ENCODE results near the gene GRM7.

GRM7 gene

DNA sequence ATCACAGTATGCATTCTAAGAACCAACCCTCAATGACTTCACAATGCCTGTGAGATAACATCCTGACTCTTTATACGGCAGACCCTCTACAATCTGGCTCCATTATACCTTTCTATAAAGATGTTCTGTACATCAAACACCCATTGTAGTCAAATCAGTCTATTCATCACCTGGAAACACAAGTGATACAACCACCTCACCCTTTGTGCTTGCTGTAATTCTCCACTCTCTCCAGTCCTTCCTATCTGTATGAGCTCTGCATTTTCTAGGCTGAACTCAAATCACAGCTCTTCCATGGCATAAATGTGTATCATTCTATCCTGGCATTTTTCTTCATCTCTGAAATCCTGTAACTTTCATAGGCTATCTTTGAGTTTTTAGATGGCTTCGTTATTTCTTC is 539.4 kb downstream of the GRM7 start:
- DNase-seq (ENCODE audit: low spot score): no peak

DNA sequence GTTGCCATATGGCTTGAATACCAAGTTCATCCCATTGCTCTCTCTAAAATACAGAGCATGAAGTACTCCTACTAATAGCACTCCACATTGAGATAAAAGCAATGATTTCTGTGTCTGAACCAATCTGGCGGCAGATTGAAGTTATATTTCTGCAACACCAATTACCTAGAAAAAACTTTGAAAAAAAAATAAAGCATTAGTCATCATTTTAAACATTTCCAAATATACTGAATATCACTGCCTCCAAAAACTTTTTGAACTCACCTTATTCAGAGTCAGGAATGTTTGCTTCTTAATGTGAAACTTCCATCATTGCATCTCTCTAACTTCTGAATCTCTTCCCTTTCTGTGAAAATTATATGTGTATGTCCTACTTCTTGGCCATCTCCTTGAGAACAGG is 540.5 kb downstream of the GRM7 start:
- DNase-seq (ENCODE audit: low spot score): no peak

DNA sequence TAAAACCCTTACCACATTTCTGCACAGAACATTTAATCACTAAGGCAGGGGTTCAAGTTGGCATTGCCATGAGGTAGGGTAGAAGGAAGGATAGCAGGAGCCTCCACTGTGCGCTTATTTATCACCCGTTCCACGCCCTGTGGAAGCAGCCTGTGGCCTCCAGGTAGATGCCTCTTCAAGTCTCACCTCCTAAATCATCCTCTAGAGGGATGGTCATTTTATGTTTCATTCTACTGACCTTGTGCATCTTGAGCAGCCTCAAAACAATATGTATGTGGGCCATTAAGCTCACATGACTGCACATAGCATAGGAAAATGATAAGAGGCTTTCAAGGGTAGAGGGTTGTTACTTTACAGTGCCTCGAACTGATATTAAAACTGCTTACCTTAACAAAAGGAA is 546.2 kb downstream of the GRM7 start:
- no peak for DNase-seq (ENCODE audit: low spot score)

DNA sequence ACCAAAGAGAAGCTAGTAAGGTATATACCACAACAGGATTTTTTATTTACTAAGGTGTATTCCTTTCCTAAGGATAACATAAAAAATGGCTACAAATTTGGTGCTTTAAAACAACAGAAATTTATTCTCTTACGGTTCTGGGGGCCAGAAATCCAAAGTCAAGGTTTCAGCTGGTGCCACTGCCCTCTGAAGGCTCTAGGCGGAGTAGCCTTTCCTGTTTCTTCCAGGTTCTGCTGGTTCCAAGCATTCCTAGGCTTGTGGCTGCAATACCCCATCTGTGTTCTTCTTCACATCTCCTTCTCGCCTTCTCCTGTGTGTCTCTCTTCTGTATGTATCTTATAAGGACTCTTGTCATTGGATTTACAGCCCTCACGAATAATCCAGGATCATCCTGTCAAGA is 549.9 kb downstream of the GRM7 start:
- DNase-seq (ENCODE audit: low spot score): no peak

DNA sequence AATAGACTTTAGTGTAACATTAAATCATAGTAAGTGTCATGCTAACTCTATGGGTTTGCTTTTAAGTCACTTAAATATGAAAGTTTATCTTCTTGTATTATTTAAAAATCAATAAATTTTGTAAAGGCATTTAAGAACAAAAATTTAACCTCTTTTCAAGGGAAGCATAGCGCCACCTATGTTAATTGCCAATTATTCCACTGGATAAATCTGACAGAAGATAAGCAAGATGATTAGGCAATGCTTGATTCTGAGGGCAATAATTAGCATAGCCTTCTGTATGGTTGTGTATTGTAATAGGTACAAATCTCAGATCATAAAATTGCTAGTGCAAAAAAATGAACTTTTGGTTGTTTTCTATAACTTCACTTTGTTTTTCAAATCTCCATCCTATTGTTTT is 560.1 kb downstream of the GRM7 start:
- no peak for DNase-seq (ENCODE audit: low spot score)

DNA sequence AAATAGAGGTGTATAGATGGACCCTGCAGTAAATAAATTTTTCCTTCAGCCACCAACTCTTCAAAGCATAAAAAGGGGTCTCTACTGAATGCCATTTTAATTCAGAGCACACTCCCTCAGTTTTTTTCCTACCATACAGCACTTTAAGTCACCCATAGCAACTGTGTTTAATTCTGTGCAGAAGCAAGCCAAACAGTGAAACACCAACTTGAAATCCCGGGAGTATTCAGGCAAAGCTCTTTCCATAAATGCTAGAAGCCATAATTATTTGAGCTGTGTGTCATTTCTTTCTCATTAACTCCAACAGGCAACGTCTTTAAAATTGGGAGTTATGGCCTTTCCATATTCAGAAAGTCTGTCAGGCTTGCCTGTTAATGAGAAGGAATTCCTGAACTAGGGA is 562.1 kb downstream of the GRM7 start:
- no peak for DNase-seq (ENCODE audit: low spot score)

DNA sequence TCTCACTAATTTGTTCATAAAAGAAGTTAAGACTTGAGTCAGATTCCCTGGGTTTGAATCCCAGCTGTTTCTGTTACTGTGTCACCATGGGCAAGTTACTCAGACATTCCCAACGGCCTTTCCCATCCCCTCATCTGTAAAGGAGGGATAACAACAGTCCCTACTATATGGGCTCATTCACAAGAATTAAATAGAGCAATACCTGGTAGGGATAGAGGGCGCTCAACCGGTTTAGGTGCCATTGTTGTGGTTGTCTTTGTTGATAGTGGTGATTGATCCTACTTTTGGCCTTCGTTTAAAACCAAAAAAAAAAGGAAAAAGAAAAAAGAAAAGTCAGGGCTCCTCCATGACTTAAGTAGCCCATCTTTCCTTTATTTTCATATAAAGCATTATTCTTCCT is 563.1 kb downstream of the GRM7 start:
- no peak for DNase-seq (ENCODE audit: low spot score)

DNA sequence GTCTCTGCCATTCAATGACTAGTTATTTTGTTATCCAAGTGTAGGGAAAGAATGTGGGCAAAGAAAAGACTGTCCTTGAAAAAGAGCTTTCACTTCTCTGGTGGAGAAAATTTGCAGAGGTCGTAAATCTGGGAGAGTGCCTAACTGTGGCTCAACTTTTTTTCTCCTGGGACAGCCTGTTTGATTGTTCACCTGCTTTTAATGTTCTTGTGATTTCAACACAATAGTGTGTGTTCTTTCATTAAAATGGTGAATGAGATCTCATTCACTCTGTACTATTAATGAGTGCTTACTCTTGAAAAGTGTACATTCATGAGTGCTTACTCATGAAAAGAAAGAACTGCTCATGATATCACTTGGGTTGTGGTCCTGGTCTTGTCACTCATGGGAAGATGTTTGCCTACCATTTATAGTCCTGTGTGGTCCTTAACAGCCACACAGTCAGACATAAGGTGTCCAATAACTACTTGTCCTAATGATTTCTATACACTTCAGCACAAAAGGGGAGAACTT is 567.3 kb downstream of the GRM7 start:
- DNase-seq (ENCODE audit: low spot score): no peak

DNA sequence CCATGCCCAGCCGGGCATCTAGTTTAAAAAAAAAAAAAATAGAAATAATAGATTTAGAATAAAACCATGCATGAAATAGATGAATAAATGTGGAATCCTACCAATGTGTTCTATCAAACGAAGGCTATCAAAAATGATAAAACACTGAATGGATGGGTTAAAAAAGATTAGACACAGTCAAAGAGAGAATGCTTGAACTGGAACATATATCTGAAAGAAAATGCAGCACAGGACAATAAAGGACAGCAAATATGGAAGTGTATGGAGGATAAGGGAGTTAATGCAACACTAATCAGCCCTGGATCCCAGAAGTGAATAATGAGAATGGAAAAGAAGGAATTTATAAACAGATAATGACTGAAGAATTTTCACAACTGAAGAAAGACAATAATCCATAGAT is 571.7 kb downstream of the GRM7 start:
- no peak for DNase-seq (ENCODE audit: low spot score)

DNA sequence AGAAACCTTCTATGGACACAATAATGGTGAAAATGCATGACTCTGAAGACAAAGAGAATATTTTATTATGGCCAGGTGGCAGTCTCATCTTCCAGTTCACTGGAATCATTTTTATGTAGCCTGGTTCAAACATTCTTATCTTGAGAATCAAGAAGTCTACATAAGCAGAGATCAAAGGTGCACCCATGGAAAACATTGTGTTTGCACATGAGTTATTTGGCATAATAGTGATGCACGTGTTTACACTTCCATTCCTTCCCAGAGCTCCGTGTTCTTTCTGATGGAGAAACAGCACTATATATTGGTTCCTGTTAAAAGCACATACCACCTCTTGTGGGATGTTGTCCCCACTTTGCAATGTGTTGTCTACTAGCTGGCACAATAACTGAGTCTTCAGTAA is 572.2 kb downstream of the GRM7 start:
- DNase-seq (ENCODE audit: low spot score): no peak

DNA sequence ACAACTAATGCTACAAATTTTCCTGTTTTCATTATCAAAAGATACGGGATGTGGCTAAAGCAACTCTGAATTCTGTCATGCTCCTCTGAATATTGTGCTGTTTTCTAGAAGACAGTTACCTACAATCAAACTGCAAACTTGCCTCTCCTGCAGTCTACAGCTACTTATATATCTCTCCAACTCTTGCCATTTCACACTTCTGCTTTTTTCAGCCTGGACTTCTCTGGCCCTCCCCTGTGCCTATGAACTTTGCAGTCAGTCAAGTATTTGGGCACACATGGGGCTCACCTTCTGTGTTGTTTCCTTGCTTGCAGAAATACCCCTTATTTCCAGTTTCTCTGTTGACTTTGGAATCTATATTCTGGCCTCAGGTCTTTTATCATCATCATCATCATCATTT is 575.6 kb downstream of the GRM7 start:
- no peak for DNase-seq (ENCODE audit: low spot score)

DNA sequence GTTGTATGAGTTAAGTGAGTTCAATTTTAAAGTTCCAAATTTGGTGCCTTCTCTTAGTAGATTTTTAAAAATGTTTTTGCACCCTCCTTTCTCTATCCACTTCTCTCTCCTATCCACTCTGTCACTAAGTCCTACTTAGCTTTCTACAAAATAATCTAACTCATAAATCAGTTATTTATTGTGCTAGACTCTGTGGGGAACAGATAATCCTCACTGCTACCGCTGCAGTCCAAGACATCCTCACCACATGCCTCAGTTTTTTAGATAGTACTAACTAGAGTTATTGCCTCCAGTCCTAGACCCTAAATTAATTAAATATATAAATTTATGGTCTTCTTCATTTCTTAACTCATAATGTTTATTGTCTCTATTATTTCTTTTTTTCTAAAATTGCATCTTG is 576.3 kb downstream of the GRM7 start:
- DNase-seq (ENCODE audit: low spot score): no peak

DNA sequence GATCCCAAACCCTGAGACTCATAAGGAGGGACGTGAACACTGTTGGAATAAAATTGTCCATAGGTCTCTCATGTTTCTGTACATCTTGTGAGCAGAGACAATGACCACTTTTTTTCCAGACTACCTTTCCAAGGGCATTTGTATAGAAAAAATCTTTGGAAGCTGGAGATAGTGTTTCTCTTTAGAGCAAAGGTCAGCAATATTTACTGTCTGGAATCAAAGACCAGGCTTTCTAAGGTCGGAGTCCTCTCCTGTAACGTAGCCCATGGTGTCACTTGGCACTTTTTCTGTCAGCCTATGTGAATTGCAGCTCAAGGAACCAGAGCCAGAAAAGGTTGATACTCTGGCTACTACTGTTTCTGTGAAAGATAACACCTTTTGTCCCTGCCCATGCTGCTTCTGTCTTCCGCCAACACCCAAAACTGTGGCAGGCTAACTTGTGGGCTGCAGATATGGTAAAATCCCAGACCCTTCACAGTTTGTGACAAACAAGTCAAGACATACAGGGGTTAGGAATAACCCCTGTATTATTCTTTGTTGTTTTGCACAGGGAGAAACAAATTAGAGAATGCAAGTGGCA is 578.3 kb downstream of the GRM7 start:
- no peak for DNase-seq (ENCODE audit: low spot score)

DNA sequence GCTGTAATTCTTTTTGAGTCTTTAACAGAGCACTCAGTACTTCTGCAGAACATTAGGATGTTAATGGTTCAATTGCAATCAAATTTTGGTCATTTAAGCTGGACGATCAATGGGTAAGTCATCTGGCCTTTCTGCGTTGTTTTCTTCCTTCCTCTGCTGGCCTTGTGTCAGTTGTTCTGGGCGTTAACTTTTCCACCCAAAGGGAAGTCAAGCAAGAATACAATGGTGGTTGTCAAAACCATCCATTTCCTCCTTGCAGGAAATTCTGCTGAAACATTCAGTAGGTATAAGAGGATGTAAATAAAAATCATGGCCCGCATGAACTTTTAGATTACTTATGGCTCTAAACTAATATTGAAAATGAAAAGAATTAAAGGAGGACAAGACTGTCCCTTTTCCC is 584.0 kb downstream of the GRM7 start:
- DNase-seq (ENCODE audit: low spot score): no peak

DNA sequence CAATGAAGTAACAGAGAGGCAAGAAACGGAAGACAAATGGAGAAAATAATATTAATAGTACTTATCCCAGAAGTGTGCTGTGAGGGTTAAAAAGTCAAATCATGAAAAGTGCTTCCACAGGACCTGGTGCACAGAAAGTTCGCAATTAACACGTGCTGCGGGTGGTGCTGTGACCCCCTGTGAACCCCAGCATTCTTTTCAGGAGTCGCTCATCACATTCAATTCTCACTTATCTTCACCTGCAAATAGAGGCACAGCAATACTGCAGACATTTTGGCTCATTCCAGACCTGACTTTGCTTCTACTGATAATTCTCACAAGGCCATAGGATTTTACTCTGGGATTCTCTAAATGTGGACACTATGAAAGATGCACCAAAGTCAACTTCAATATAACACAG is 584.4 kb downstream of the GRM7 start:
- DNase-seq (ENCODE audit: low spot score): no peak

DNA sequence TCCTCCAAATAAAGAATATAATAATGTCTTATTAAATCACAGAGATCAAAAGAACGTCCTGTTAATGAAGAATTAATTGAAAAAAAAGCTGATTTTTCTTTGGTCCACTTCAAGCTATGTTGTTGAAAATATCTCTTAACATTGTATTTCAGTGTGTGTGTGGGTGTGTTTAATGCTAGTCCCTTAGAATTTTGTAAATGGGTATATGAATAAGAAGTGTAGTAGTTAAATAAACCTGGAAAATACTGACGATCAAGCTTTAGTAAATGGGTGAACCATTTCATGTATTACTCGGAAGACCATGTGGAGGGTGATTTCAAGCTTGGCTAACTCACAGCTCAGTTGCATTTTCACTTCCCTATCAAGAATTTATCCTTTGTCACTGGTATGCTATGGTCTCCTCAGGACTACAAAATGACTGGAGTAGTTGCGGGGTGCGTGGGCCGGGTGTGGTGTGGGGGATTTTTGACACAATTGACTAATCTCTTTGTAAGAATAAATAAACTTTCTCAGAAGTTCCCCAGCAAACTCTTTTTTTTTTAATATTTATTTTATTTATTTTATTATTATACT is 586.4 kb downstream of the GRM7 start:
- DNase-seq (ENCODE audit: low spot score): no peak

DNA sequence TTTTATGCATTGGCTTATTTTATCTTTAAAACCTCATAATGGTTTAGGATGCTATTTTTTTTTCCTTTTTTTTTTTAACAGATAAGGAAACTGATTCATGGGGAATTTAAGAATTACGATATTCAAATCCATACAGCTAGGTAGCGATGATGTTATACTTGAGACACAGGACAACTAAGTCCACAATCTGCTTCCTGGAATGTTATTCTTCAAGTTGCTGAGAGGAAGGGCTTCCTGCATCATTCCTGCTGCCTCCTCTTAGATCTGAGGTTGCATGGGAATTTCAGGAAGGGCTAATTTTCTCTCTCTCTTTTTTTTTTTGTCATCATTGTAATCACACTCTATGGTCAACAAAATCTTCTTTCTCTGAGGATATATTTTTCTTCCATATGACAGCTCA is 595.5 kb downstream of the GRM7 start:
- DNase-seq (ENCODE audit: low spot score): no peak

DNA sequence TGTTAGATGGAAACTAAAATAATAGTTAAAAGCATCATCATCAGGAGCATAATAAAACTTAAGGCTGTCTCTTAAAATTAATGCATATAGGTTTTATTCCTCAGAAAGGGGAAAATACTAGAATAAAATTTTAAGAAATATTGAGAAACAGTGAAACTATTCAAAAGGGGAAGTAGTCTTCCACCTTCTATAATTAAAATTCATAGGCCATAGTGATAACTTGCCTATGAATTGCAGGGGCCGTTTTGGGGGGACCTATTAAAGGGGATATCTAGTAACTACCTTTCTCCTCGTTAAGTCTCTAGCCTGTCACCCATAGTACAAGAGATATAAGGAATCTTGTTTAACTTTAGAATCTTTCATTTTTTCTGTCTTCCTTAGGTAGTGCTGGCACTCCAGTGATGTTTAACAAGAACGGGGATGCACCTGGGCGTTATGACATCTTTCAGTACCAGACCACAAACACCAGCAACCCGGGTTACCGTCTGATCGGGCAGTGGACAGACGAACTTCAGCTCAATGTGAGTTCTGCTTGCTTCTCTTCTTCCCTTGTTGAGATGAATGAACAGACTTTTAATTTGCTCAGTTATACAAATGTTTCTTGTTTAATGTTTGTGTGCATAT is 600.4 kb downstream of the GRM7 start:
- no peak for DNase-seq (ENCODE audit: low spot score)

DNA sequence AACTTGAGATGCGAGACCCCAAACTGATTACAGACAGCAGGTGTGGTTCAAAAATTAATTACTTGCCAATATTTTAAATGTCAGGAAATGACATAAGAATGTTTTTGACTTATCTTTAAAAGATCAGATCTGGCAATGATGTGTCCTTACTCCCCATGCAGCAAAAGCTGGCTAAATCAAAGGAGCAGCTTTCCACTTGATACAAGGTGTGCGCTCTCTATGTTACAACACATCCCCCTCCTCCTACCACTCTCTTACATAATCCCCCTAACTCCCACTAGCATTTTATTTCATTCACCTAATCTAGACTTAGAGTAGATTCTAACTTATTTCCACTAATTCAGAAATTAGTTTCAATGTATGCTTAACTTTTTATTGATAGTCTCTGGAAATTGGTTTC is 609.0 kb downstream of the GRM7 start:
- DNase-seq (ENCODE audit: low spot score): no peak

DNA sequence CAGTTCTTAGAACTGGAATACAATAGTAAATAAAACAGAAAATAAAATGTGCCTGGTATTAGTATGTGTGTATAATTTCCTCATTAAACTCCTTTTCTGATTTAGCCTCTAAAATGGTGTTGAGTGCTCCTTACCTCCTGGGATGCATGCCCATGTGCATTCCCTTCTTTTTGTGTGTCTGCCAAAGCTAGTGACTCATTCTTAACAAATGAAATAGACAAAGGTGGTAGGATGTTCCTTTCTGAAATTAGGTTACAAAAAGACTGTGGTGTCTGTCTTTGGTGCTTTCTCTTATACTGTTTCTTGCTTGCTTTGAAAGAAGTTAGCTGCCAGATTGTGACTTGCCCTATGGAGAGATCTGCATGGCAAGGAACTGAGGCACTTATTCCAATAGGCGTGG is 623.7 kb downstream of the GRM7 start:
- DNase-seq (ENCODE audit: low spot score): no peak

DNA sequence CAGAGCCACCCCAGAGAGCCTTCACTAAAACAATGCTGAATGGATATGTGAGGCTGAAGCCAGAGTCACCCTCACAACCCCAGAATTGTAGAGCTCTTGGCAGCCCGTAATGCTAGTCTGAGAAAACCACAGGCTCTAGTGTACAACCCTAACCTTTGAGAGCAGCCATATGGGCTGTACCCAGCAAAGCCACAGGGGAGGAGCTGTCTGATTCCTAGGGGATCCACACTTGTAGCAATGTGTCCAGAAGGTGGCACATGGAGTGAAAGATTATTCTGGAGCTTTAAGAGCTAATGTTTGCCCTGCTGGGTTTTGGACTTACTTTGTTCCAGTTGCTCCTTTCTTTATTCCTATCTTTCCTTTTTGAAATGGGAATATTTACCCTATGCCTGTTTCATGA is 626.8 kb downstream of the GRM7 start:
- no peak for DNase-seq (ENCODE audit: low spot score)

DNA sequence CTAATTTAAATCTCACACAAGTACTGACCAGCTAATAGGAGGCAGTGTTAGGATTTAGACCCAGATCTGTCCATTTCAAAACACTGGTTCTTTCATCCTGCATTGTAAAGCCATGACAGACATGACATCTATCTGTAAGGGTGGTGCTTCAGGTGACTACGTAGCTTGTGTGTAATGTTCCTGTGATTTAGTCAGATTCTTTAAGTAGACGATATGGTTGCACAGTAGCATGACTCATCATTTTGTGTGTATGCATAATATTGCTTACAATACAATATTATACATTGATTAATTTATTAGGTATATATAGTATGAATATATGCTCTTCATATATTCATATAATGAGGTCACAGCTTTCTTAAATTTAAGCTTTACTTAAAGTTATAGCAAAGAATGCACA is 628.5 kb downstream of the GRM7 start:
- DNase-seq (ENCODE audit: low spot score): no peak

DNA sequence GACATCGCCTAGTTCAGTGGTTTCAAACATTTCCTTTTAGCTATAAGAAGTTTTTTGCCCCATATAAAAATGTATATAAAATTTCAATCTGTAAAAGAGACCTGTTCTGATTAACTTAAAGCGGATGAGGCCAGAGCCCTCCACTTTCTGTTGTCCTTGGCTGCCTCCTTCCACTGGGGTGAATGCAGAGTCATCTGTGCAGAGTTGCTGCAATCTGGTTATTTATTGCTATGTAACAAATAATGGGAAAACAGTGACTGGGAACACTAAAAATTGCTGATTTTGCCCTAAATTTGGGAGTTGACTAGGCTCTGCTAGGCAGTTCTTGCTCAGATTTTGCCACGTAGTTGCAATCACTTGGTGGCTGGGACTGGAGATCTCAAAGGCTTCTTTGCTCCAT is 637.8 kb downstream of the GRM7 start:
- DNase-seq (ENCODE audit: low spot score): no peak

DNA sequence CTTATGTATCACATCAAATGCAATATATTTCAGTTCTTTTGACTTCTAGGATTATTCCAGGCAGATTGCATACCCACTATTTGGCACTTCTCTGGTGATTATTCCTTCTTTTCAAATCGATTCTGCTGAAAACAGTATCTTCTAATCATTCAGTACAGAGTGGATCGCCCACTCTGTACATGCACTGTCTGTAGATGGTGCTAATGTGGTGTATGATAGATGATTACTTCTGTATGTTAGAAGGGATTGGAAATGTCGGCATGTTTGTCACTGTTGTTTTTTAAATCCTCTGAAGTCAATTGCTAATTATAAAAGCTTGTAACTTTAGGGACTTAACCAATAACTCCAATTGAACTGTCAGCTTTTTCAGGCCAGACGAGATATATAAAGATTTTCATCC is 642.5 kb downstream of the GRM7 start:
- DNase-seq (ENCODE audit: low spot score): no peak
